Upper lobe of right lung (tissue), 1 donor: ENCODE measurements around the gene TTLL12. TPM values are rescaled to one million over a fixed set of nuclear protein-coding genes. Genes with fewer than 3 reads are reported as not detected.

Source experiments
- ATAC-seq: fragments of 200-7000 bp; cut with Tn5 transposase; one replicate; pipeline ENCODE4 v1.9.1; 2020; ENCODE audit warnings: mild to moderate bottlenecking, moderate library complexity
- DNase-seq: peaks from one replicate; pipeline ENCODE4 v3.0.0-alpha.2; 2020
- H3K27ac ChIP-seq: fragments of 200-600 bp; one replicate; pipeline ENCODE4 v1.8.0; 2022
- H3K27me3 ChIP-seq: fragments of 200-600 bp; one replicate; pipeline ENCODE4 v1.8.0; 2022; ENCODE audit warnings: mild to moderate bottlenecking
- H3K36me3 ChIP-seq: fragments of 200-600 bp; one replicate; pipeline ENCODE4 v1.8.0; 2022
- H3K4me1 ChIP-seq: fragments of 200-600 bp; one replicate; pipeline ENCODE4 v1.8.0; 2022
- H3K4me3 ChIP-seq: fragments of 200-600 bp; one replicate; pipeline ENCODE4 v1.8.0; 2022; ENCODE audit warnings: mild to moderate bottlenecking
- H3K9me3 ChIP-seq: fragments of 200-600 bp; one replicate; pipeline ENCODE4 v1.8.0; 2022
- intact Hi-C: fragments of 100-400 bp; cut with DNase I; formaldehyde crosslinking; loops from one replicate; pipeline ENCODE4 v1.11.0; 2022
- total RNA-seq: library from RNA; stranded (reverse); fragmentation: NEBNext Ultra II Directional; extraction: Animal tissue kit (Norgen Biotek cat#: 25700); gene quantifications from one replicate; pipeline ENCODE4 v1.2.1, GENCODE V29; 2021
- TF ChIP-seq, protein P1 (sequence below): fragments of 200-600 bp; IDR thresholded peaks from one replicate; pipeline ENCODE4 v1.8.0; 2022; ENCODE audit warnings: antibody characterized with exemption
- donor health status: DM: no; HTN: yes; CAD: no; lungs with severe emphysema.

The TTLL12 gene
- total RNA-seq, 1 donor from 2014 or later: 20.5 TPM

DNA sequence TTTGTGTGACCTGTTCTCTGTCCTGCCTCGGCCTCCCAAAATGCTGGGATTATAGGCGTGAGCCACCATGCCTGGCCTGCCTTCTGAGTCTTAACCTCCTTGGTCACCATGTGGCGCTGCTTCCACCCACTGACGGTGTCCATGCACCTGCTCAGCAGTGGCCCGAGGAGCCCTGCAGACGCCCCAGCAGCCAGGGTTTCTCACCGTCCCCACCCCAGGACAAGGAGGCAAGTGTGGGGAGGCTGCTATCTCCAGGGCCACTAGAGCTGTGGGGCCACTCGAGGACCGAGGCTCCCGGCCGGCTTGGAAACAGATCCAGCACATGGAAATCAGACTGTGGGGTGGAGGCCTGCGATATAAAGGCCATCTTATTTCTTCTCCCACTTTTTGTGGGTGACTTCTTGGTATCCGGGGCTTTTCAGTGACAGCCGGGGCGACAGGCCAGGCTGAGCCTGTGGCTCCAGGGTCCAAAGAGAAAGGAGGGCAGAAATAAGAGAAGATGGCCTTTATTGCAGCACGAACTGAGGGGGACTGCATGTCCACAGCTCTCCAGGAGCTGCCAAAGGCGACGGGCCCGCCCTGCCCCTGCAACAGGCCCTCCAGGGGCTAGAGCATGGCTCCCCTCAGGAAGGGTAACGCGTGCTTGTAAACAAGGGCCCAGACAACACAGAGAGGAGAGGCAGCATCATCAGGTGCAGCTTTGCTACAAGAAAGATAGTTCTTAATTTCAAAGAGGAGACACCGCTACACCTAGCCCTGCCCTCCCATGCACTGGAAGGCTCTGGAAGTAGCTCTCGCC is 20.6 kb downstream of the TTLL12 start:
- Histone ChIP-seq H3K4me3 (no peak overlapping the region), H3K9me3 (no peaks in the 10 kb centered on the region), H3K4me1 (peaks cover 11% of the 10 kb centered on the region), H3K27ac (no peak overlapping the region), H3K27me3 (no peaks in the 10 kb centered on the region), H3K36me3 (peaks cover 27% of the 10 kb centered on the region)
- ATAC-seq: no peak
- TF ChIP-seq, protein P1, sequence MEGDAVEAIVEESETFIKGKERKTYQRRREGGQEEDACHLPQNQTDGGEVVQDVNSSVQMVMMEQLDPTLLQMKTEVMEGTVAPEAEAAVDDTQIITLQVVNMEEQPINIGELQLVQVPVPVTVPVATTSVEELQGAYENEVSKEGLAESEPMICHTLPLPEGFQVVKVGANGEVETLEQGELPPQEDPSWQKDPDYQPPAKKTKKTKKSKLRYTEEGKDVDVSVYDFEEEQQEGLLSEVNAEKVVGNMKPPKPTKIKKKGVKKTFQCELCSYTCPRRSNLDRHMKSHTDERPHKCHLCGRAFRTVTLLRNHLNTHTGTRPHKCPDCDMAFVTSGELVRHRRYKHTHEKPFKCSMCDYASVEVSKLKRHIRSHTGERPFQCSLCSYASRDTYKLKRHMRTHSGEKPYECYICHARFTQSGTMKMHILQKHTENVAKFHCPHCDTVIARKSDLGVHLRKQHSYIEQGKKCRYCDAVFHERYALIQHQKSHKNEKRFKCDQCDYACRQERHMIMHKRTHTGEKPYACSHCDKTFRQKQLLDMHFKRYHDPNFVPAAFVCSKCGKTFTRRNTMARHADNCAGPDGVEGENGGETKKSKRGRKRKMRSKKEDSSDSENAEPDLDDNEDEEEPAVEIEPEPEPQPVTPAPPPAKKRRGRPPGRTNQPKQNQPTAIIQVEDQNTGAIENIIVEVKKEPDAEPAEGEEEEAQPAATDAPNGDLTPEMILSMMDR: no peak
- no peak for DNase-seq
- intact Hi-C loops: no loop called here

DNA sequence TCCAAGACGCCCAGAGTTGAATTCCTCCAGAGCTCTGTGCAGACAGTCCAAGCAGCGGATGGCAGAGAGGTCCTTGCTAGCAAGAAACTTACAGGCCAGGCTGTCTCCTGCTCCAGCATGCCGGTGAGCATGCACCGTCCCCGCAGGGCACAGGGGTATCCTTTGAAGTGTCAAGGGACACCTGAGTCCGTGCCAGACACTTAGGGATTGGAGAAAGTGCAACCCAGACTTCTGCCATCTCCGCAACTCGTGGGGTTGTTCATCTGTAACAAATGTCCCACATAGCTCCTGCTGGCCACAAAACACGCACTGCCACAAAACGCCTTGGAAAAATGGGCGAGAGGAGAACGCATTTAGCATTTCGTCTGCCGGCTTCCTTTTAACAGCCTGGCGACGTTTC is 22.3 kb downstream of the TTLL12 start:
- intact Hi-C loops: no loop called here
- no peak overlapping the region for H3K27ac ChIP-seq

DNA sequence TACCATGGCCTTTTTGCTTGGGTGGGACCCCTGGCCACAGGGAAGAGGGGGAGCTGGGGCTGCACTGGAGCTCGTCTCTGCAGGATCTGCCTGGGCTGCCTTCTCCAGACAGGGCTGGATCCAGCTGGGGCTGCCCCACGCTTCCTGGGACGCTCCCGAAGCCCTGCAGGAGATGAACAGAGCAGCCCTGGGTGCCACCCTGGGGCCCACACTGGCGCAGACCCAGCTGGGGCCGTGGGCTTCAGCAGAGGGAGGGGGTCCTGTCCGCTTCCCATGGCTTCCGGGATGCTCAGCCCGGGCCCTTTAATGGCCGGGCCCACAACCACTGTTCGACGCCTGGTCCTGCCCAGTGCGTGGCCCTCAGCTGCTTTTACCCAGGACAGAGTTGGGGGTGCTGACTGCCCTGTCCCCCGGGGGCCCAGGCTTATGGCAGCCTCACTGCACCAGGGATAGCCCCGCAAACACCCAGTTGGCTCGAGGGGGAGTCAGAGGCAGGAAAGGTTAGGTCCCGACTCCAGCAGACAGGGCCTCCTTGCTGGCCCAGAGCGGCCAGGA is 23.6 kb downstream of the TTLL12 start:
- DNase-seq (no peak), ATAC-seq (no peak)

More for the DNA sequence above, 22.3 kb downstream of the TTLL12 start:
- H3K27me3 ChIP-seq: no peaks in the 10 kb centered on the region
- no peak for ATAC-seq
- H3K4me3 ChIP-seq: no peak overlapping the region
- H3K9me3 ChIP-seq: no peaks in the 10 kb centered on the region
- H3K4me1 ChIP-seq: peaks cover 14% of the 10 kb centered on the region
- TF ChIP-seq, protein P1: no peak
- no peak for DNase-seq
- H3K36me3 ChIP-seq: peaks cover 27% of the 10 kb centered on the region

DNA sequence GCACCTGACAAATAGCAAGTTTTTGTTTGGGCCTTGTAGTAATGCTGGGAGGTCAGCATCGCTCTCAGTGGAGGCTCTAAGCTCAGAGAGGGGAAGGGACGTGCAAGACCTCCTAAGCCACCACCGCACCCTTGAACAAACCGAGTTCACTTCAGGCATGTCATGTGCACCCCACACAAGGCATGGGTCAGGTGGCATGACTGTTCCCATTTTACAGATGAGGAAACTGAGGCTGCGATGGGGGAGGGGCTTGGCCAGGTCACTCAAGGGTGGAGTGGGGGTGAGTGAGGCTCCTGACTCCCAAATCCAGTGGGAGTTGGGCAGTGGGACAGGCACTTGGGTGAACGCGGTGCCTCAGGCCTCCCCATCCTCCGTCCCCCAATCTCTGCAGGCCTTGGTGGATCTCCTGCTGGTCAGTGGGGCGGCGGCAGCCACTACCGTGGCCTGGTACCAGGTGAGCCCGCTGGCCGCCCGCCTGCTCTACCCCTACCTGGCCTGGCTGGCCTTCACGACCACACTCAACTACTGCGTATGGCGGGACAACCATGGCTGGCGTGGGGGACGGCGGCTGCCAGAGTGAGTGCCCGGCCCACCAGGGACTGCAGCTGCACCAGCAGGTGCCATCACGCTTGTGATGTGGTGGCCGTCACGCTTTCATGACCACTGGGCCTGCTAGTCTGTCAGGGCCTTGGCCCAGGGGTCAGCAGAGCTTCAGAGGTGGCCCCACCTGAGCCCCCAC is 24.4 kb downstream of the TTLL12 start:
- H3K4me1 ChIP-seq: peaks cover 18% of the 10 kb centered on the region
- intact Hi-C loops: no loop called here
- no peaks in the 10 kb centered on the region for H3K27me3 ChIP-seq
- ATAC-seq: no peak
- H3K36me3 ChIP-seq: peaks cover 25% of the 10 kb centered on the region
- TF ChIP-seq, protein P1: no peak
- H3K9me3 ChIP-seq: no peaks in the 10 kb centered on the region
- DNase-seq: no peak
- no peak overlapping the region for H3K4me3 ChIP-seq
- H3K27ac ChIP-seq: no peak overlapping the region

More for the DNA sequence above, 23.6 kb downstream of the TTLL12 start:
- H3K4me3 ChIP-seq: no peak overlapping the region
- no peaks in the 10 kb centered on the region for H3K9me3 ChIP-seq
- intact Hi-C loops: no loop called here
- H3K4me1 ChIP-seq: peaks cover 18% of the 10 kb centered on the region
- H3K27me3 ChIP-seq: no peaks in the 10 kb centered on the region
- H3K27ac ChIP-seq: no peak overlapping the region
- H3K36me3 ChIP-seq: peaks cover 27% of the 10 kb centered on the region
- TF ChIP-seq, protein P1: no peak

DNA sequence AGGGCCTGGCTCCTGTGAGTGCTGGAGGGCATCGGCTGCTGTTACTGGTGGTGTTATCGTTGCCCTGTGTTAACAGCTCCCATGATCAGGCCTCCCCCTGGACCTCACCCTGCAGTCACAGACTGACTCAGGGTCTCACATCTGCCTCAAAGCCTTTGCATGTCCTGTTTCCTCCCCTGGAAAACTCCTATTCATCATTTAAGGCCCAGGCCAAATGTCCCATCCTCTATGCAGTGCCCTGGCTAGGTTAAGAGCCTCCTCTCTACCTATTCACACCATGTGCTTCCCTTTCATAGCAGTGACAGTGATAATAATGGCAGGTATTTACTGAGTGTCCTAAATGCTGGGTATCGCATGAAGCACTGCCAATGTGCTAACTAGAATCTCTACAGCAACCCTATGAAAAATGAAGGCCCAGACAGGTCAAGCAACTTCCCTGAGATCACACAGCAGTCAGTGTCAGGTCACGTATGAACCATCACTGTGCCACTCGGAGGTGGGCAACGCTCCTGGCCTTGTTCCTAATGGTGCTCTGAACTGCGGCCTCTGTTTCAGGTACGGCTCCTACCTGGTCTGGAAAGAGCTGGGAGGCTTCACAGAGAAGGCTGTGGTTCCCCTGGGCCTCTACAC is 26.3 kb downstream of the TTLL12 start:
- no peak for ATAC-seq
- Histone ChIP-seq H3K4me1 (peaks cover 18% of the 10 kb centered on the region), H3K4me3 (no peak overlapping the region), H3K36me3 (peaks cover 22% of the 10 kb centered on the region), H3K27me3 (no peaks in the 10 kb centered on the region), H3K9me3 (no peaks in the 10 kb centered on the region), H3K27ac (no peak overlapping the region)
- intact Hi-C loops: no loop called here
- TF ChIP-seq, protein P1: no peak
- no peak for DNase-seq
